ENCODE results near the gene ALOX5AP.

Gene ALOX5AP

GRCh38 chr13:30759748-30760147 is 24.4 kb downstream of the ALOX5AP start:
- DNase-seq (ENCODE audit: low read depth in 2 of 2) = no peak

- no peak for DNase-seq (ENCODE audit: low read depth in 2 of 2)
Measured at GRCh38 chr13:30762643-30763042, 27.3 kb downstream of the ALOX5AP start.

GRCh38 chr13:30763786-30764413 is 28.6 kb downstream of the ALOX5AP start:
- DNase-seq (ENCODE audit: low read depth in 2 of 2) = no peak

DNA sequence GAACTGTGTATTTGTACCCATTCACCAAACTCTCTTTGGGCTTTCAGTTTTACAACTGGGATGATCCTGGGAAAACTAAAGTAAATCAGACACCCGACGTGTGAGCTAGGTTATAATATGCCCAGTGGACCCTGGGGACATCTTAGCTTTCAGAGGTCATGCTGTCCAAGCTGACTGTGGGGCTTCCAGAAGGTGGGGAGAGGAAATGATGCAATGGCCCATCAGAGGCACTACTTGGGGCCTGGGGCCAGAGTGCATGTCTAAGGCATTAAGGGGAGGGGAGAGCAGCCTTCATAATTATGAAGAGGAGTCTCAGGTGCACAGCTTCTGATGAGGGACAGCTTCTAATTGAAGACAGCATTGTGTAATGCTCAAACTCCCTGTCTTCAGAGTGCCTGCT is 30.9 kb downstream of the ALOX5AP start:
- DNase-seq (ENCODE audit: low read depth in 2 of 2) = no peak

DNA sequence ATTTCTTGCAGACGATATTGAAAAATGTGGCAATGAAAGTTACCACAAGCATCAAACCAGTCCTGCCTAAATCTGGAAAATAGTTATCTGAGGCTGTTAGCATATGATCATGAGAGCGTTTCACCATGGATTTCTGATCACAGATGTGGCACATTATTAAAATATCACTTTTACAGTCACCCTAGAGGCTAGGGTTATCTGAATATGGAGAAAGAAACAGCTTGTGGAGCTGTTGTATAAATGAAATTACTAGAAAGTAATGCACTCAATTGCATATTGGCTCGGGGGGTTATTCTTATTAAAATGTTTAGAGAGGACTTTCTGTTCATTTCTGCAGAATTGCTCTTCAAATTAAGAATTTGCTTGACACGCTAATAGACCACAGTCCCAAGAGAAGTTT is 35.6 kb downstream of the ALOX5AP start:
- DNase-seq (ENCODE audit: low read depth in 2 of 2) = no peak

DNA sequence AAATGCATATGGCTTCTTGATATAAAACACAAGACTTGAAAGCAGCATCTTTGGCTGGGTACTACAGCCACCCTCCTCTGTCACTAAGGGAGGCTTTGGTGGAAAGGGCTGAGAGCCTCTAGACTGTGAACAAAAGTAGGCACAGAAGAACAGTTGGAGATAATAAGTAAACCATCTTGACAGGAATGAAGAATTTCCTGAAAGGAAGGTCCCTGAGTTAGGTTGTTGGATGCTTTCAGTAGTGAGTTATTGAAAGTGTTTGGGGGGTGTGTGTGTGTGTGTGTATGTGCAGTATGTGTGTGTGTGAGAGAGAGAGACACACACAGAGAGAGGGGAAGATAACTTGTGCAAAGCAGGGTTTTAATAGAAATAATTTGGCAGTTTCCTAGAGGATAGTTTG is 38.2 kb downstream of the ALOX5AP start:
- DNase-seq (ENCODE audit: low read depth in 2 of 2) = no peak

DNA sequence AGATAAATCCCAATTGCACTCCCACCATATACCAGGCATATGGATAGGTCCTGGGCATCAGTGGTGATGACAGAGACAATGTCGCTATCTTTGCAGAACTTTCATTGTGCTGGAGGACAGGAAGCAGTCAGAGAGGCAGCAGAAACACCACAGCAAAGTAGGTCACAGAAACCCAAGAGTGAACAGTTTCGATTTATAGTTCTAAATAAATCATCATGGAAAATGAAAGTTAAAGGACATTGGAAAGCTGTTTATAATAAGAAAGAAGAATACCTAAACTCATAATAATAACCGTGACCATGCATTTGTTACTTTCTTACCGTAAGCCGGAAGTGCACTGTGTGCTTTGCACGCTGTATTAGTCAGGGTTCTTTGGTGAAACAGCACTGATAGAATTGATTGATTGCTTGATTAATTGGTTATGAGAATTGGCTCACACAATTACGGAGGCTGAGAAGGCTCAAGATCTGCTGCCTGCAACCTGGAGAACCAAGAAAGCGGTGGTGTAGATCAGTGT is 38.9 kb downstream of the ALOX5AP start:
- DNase-seq (ENCODE audit: low read depth in 2 of 2) = no peak

DNA sequence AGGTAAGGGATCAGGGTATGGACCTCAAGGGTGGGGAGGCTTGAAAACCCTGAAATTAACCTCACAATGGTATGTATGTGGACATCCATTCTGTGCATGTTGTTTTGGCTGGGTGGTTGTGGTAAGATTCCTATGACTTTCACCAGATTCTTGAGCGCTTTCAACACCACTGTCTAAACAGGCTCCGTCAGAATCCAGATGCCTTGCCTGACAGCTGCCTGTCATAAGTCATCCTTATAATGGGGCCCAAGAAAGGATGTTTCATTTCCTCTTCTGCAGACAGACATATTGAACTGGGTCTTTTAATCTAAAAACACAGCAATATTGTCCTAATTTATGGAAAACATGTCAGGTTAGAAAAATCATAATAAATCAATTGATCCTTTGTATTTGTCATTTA is 41.3 kb downstream of the ALOX5AP start:
- DNase-seq (ENCODE audit: low read depth in 2 of 2) = no peak

DNA sequence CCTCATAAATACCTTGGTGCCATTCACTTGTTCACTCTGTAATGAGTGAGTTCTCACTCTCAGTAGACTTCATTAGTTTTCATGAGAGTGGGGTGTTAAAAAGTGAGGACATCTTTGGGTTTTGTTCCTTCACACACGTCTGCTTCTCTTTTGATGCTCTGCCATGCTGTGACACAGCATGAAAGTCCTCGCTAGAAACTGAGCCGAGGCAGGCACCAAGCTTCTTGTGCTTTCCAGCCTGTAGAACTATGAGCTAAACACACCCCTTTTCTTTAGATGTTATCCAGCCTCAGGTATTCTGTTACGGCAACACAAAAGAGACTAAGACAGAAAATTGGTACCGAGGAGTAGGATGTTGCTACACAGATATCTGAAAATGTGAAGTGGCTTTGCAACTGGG is 43.7 kb downstream of the ALOX5AP start:
- no peak for DNase-seq (ENCODE audit: low read depth in 2 of 2)

- no peak for DNase-seq (ENCODE audit: low read depth in 2 of 2)
Measured at GRCh38 chr13:30779608-30780007, 44.3 kb downstream of the ALOX5AP start.

GRCh38 chr13:30780338-30780981 is 45.1 kb downstream of the ALOX5AP start:
- DNase-seq (ENCODE audit: low read depth in 2 of 2) = no peak

DNA sequence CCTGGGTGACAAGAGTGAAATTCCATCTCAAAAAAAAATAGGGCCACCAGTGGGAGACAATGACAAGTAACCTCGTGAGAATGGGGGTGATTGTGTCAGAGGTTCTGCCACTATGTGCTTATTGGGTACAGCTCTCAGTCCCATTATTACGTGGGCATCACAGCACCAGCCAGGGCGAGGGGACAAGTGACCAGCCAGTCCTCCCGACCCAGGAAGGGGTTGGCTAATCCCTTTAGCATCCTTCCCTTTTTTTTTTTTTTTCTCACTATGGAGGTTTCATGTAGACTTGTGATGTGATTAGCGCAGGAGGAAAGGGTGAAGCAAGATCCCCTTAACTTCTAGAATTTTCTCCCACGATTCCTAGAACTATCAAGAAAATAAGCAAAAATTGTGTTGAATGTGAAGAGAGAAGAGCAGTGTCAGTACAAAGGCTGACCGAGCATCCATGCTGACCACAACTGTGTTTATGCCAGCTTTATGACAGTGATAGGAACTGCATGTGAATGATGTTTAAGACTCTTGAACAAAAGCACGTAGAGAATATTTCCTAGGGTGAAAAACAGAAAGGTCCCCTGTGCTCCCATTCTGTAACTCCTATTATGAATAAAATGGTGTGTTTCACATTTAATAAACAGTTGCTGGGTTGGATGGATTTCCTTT is 50.0 kb downstream of the ALOX5AP start:
- DNase-seq (ENCODE audit: low read depth in 2 of 2) = no peak

GRCh38 chr13:30786648-30787047 is 51.3 kb downstream of the ALOX5AP start:
- DNase-seq (ENCODE audit: low read depth in 2 of 2) = no peak

DNA sequence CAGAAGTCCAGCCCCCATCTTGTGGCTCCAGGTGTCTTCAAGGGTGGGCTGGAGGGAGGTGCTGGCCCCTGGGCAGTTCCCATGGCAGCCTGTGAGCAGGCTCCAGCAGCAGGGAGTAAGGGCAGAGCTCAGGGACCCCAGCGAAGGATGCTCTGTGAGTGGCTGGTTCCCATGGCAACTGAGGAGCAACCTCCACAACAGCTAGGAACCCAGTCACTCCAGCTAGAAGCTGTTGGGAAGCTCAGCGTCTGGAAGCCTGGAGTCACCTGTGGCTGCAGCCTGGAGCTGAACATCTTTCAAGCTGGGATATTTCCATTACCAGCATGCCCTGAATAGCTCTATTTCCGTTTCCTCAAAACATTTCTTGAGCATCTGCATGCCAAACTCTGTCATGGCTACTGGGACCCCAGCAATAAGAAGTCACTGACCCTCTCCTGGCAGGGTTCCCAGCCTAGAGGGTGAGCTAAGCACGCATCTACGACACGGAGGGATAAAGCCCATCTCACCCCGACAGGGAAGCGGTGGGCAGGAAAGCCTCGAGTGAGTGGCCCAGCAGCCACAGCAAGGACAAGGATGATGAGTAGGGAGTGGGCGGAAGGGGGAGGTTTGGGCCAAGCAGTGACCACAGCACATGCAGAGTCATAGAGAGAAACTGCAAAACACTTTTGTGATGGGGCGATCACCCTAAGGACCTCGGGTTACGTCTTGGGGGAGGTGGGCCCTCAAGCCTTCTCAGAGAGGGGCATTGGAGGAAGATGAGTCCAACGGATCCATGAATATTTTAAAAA is 52.6 kb downstream of the ALOX5AP start:
- DNase-seq (ENCODE audit: low read depth in 2 of 2) = no peak

GRCh38 chr13:30789166-30789862 is 54.0 kb downstream of the ALOX5AP start:
- DNase-seq (ENCODE audit: low read depth in 2 of 2) = no peak

- DNase-seq (ENCODE audit: low read depth in 2 of 2) = no peak
Measured at GRCh38 chr13:30790592-30790991, 55.2 kb downstream of the ALOX5AP start.

DNA sequence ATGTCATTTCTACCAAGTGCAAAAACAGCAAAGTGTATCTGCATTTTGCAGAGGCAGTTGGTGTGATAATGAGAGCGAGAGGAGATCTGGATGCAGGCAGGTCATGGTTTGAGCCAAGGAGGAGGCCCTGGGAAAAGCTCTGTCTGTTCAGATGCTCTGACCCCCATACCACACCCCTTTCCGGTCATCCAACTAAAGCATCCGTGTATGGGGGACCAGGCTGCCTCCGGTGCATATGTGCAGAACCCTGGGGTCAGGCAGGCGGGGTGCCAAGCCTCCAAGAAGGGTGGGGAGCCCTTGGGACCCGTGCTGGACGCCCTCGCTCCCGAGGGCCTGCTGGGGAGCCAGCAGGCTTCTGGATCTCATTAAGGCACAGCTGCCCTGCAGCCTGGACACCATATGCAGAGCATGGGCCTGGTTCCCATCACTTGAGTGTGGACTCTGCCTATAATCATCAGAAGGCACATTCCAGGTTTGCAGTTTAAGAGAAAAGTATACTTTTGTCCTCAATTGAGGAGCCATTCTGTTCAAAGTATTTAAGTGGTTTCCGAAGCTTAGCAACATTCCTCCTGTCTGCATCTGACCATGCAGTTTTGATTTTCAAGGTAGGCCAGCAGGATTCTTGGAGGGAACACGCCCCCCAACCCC is 56.1 kb downstream of the ALOX5AP start:
- no peak for DNase-seq (ENCODE audit: low read depth in 2 of 2)

GRCh38 chr13:30792285-30793000 is 57.1 kb downstream of the ALOX5AP start:
- no peak for DNase-seq (ENCODE audit: low read depth in 2 of 2)

DNA sequence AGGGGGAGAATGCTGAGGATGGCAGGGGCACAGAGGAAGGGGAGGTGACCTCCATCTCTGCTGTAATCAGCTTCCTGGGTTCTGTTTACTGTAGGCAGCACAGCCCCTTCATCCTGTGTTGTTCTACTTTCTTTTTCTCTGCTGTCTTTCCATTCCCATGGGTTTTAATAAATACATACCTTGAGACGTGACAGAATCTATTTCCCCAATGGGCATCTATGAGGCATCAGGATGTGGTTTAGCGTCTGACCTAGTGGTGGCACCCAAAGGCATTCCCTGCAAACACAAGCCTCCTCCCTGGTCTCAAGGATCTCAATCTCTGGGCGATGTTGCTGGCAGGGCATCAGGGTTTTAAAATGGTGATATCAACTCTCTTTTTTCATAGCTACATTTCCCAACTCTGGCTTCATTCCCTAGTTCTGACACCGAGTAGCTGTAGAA is 60.8 kb downstream of the ALOX5AP start:
- no peak for DNase-seq (ENCODE audit: low read depth in 2 of 2)

All from stimulated activated CD8-positive, alpha-beta memory T cell treated with anti-CD3 and anti-CD28 coated beads, Interleukin-2, amount 100 ng/mL, for 1 hour (primary cell).